Measurements from ENCODE around the gene FLT3.
"Not testable (repeated sequence)": the region's sequence is repeated elsewhere in the genome, so short reads cannot be mapped to it uniquely, and the experiment has no call there.

The FLT3 gene

GRCh38 chr13:28100150-28101121 is at the start of gene FLT3:
Gene FLT3, minus strand, starts transcription at chr13:28100576. Its CDS starts 66 bp downstream, at chr13:28100510.
- peak within 1 kb of the TSS; percentile 42 for H3K4me3 ChIP-seq (ENCODE audit: low read depth, low read length)
- TF ChIP-seq CTCF (conservative IDR thresholded peaks at IDR 0.05; ENCODE audit: low read depth, low read length) = no peak
- DNase-seq (ENCODE audit: low read depth) = peak; percentile 78

DNA sequence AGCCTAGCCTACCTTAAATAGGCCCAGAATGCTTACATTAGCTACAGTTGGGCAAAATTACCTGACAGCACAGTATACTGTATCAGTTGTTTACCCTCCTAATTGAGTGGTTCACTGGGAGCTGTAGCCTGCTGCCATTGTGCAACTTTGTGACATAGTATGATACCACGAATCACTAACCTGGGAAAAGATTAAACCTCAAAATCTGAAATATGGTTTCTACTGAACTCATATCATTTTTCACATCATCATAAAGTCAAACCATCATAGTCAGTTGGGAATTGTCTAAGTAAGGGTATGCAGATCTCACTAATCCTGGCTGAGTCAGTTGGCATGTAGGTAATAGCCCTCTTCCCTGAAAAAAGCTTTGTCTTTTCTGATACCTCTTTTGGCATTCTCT is 47.1 kb upstream of the FLT3 start:
- DNase-seq (ENCODE audit: low read depth) = peak; percentile 21
- no peak for TF ChIP-seq CTCF (conservative IDR thresholded peaks at IDR 0.05; ENCODE audit: low read depth, low read length)
- no peak overlapping the region for H3K4me3 ChIP-seq (ENCODE audit: low read depth, low read length)

DNA sequence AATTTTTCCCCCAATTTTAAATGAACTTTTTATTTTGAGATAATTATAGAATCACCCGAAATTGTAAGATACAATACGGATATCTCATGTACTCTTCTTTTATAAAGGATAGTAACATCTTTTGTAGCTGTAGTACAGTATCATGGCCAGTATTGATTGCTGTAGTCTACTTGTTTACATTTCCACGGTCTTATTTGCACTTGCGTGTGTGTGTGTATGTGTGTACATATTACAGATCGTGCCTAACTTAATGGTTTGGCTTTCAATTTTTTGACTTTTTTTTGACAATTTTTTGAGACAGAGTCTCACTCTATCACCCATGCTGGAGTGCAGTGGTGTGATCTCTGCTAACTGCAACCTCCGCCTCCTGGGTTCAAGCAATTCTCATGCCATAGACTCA is 44.7 kb upstream of the FLT3 start:
- DNase-seq (ENCODE audit: low read depth) = no peak
- TF ChIP-seq CTCF (conservative IDR thresholded peaks at IDR 0.05; ENCODE audit: low read depth, low read length) = no peak
- H3K4me3 ChIP-seq (ENCODE audit: low read depth, low read length) = no peak overlapping the region

DNA sequence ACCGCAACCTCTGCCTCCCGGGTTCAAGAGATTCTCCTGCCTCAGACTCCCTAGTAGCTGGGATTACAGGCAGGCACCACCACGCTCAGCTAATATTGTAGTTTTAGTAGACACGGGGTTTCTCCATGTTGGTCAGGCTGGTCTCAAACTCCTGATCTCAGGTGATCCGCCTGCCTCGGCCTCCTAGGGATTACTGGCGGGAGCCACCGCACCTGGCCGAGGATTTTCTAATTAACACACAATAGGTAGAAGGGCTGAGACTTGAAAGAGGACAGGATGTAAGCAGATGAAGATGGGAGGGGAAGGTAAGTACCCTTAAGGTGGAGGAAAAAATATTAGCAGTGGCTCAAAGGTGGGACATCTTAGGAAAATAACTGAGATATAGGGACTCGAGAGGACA is 41.2 kb upstream of the FLT3 start:
- DNase-seq (ENCODE audit: low read depth); H3K4me3 ChIP-seq (ENCODE audit: low read depth, low read length): not testable (repeated sequence)

- no peak for DNase-seq (ENCODE audit: low read depth)
- TF ChIP-seq CTCF (conservative IDR thresholded peaks at IDR 0.05; ENCODE audit: low read depth, low read length) = no peak
- H3K4me3 ChIP-seq (ENCODE audit: low read depth, low read length) = peak overlapping the region; percentile 78
These were observed 40.2 kb upstream of the FLT3 start for GRCh38 chr13:28140433-28141125.

- TF ChIP-seq CTCF (conservative IDR thresholded peaks at IDR 0.05; ENCODE audit: low read depth, low read length) = no peak
- H3K4me3 ChIP-seq (ENCODE audit: low read depth, low read length) = peak overlapping the region; percentile 78
- DNase-seq (ENCODE audit: low read depth) = peak; percentile 96
These were observed 38.5 kb upstream of the FLT3 start for GRCh38 chr13:28138756-28139470.
